OCI-LY1 (cell line): Measurements from ENCODE around the gene KLB.

Source experiments
- CTCF ChIP-seq: fragments of 200-600 bp; sonication (generic), shearing (Covaris generic); IDR thresholded peaks from 2 replicates; pipeline ENCODE4 v1.5.1; 2017; ENCODE audit warnings: mild to moderate bottlenecking, antibody characterized with exemption, low read length, moderate library complexity, mixed read lengths
- EZH2 ChIP-seq: fragments of 200-600 bp; sonication (generic), shearing (Covaris generic); IDR thresholded peaks from 2 replicates; pipeline ENCODE4 v1.8.0; 2017; ENCODE audit warnings: borderline replicate concordance, mixed run types, mild to moderate bottlenecking, antibody characterized with exemption, low read length, moderate library complexity, mixed read lengths

DNA sequence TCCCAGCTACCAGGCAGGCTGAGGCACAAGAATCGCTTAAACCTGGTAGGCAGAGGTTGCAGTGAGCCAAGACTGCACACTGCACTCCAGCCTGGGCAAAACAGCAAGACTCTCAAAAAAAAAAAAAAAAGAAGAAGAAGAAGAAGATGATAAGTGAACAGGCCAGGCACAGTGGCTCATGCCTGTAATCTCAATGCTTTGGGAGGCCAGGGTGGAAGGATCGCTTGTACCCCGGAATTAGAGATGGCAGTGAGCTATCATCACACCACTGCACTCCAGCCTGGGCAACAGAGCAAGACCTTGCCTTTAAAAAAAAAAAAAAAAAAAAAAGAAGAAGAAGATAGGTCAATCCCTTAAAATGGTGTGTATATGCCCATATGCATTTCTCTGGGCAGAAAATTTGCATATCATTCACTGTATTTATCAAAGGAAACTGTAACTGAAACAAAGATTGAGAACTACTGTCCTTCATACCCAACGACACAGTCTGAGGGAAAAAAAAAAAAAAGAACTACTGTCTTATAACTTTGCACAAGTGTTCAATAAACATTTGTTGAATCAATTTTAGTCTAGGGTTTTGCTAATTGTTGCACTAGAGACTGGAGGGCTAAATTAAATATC lies 42.8 kb upstream of the KLB start:
- TF ChIP-seq CTCF: no peak
- no peak for TF ChIP-seq EZH2
